Measurements from ENCODE around the gene SGMS1.

SGMS1 gene

GRCh38 chr10:50281210-50281966 is 342.4 kb downstream of the SGMS1 start:
- Histone ChIP-seq H3K4me1 (ENCODE audit: control insufficient read depth in 2 of 2, insufficient read depth in 1 of 2, low read depth in 1 of 2, low read length in 2 of 2) (peaks cover 0 to 8% of the 10 kb centered on the region in 2 donors), H3K79me1 (ENCODE audit: low read depth, low read length) (no peaks in the 10 kb centered on the region), H3K9ac (ENCODE audit: low read depth, low read length, poor library complexity) (no peak overlapping the region), H4K8ac (ENCODE audit: low read depth, low read length) (no peak overlapping the region), H3K18ac (ENCODE audit: low read length) (no peak overlapping the region), H3K27ac (replicated peaks; ENCODE audit: low read length) (no peak overlapping the region), H3K27me3 (ENCODE audit: control insufficient read depth in 3 of 3, insufficient read depth in 3 of 3, low read depth in 1 of 3, low read length in 3 of 3) (peaks cover 0 to 10% (median 0%) of the 10 kb centered on the region in 3 experiments), H3K4ac (ENCODE audit: low read length) (no peak overlapping the region), H2AK5ac (ENCODE audit: low read depth, low read length) (no peak overlapping the region), H4K91ac (ENCODE audit: low read depth, low read length, poor library complexity) (no peak overlapping the region), H2AFZ (ENCODE audit: low read length) (no peak overlapping the region), H2BK15ac (ENCODE audit: low read length) (no peak overlapping the region), H2BK120ac (ENCODE audit: low read depth, low read length) (no peak overlapping the region), H3K9me3 (replicated peaks in 1 of 2; ENCODE audit: control insufficient read depth in 2 of 2, insufficient read depth in 1 of 2, low read depth in 1 of 2, low read length in 2 of 2) (no peaks in the 10 kb centered on the region), H3K23ac (ENCODE audit: low read depth, low read length, poor library complexity) (no peak overlapping the region), H3K4me2 (ENCODE audit: insufficient read depth, low read length, poor library complexity, severe bottlenecking) (no peak overlapping the region), H2BK5ac (ENCODE audit: low read length) (no peak overlapping the region), H3K4me3 (ENCODE audit: low read length in 2 of 2) (no peak overlapping the region), H3K36me3 (replicated peaks in 1 of 2; ENCODE audit: control insufficient read depth in 2 of 2, insufficient read depth in 2 of 2, low read length in 2 of 2) (no peaks in the 10 kb centered on the region), H3K14ac (ENCODE audit: low read length) (no peak overlapping the region), H2BK12ac (ENCODE audit: low read length) (no peak overlapping the region)
- WGBS, 2 donors (ENCODE audit: extremely low coverage in 2 of 2, insufficient read length in 2 of 2, insufficient replicate concordance in 1 of 2): no CpG with 5 or more reads among the region's 8 CpGs
- DNase-seq (ENCODE audit: low spot score): no peak

- Histone ChIP-seq H3K4me1 (ENCODE audit: control insufficient read depth in 2 of 2, insufficient read depth in 1 of 2, low read depth in 1 of 2, low read length in 2 of 2) (peaks cover 0 to 8% of the 10 kb centered on the region in 2 donors), H3K9me3 (replicated peaks in 1 of 2; ENCODE audit: control insufficient read depth in 2 of 2, insufficient read depth in 1 of 2, low read depth in 1 of 2, low read length in 2 of 2) (no peaks in the 10 kb centered on the region), H3K14ac (ENCODE audit: low read length) (no peak overlapping the region), H2BK5ac (ENCODE audit: low read length) (no peak overlapping the region), H2BK15ac (ENCODE audit: low read length) (no peak overlapping the region), H3K79me1 (ENCODE audit: low read depth, low read length) (no peaks in the 10 kb centered on the region), H2BK120ac (ENCODE audit: low read depth, low read length) (no peak overlapping the region), H3K4me2 (ENCODE audit: insufficient read depth, low read length, poor library complexity, severe bottlenecking) (no peak overlapping the region), H2AFZ (ENCODE audit: low read length) (no peak overlapping the region), H4K91ac (ENCODE audit: low read depth, low read length, poor library complexity) (no peak overlapping the region), H3K36me3 (replicated peaks in 1 of 2; ENCODE audit: control insufficient read depth in 2 of 2, insufficient read depth in 2 of 2, low read length in 2 of 2) (no peaks in the 10 kb centered on the region), H2BK12ac (ENCODE audit: low read length) (no peak overlapping the region), H2AK5ac (ENCODE audit: low read depth, low read length) (no peak overlapping the region), H3K27ac (replicated peaks; ENCODE audit: low read length) (no peak overlapping the region), H3K4ac (ENCODE audit: low read length) (no peak overlapping the region), H3K23ac (ENCODE audit: low read depth, low read length, poor library complexity) (no peak overlapping the region), H3K4me3 (ENCODE audit: low read length in 2 of 2) (no peak overlapping the region), H3K9ac (ENCODE audit: low read depth, low read length, poor library complexity) (no peak overlapping the region), H4K8ac (ENCODE audit: low read depth, low read length) (no peak overlapping the region), H3K27me3 (ENCODE audit: control insufficient read depth in 3 of 3, insufficient read depth in 3 of 3, low read depth in 1 of 3, low read length in 3 of 3) (peaks cover 0 to 10% (median 0%) of the 10 kb centered on the region in 3 experiments), H3K18ac (ENCODE audit: low read length) (no peak overlapping the region)
- peak; percentile 11 for DNase-seq (ENCODE audit: low spot score)
- WGBS, 2 donors (ENCODE audit: extremely low coverage in 2 of 2, insufficient read length in 2 of 2, insufficient replicate concordance in 1 of 2): no CpG with 5 or more reads among the region's 5 CpGs
These were observed 343.5 kb downstream of the SGMS1 start for GRCh38 chr10:50280049-50280841.

DNA sequence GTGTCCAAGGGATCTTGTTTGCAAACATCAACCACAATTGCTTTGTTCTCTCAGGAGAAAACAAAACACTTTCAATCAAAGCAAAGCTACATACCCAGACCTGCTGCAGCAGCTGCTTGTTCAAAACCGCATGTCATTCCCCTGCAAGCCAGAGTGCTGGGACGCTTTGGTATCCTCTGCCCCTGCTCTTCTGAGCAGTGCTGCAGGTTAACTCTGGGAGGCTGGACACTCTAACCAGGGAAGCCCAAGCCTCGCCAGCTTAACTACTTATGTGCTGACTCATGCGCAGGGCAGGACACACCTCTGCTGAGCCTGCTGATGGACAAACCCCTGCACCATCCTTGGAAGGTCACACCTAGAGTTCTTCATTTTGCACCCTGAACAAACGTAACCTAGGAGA is 344.3 kb downstream of the SGMS1 start:
- Histone ChIP-seq H3K4me2 (ENCODE audit: insufficient read depth, low read length, poor library complexity, severe bottlenecking) (no peak overlapping the region), H3K36me3 (replicated peaks in 1 of 2; ENCODE audit: control insufficient read depth in 2 of 2, insufficient read depth in 2 of 2, low read length in 2 of 2) (no peaks in the 10 kb centered on the region), H2AK5ac (ENCODE audit: low read depth, low read length) (no peak overlapping the region), H2BK5ac (ENCODE audit: low read length) (no peak overlapping the region), H3K27me3 (ENCODE audit: control insufficient read depth in 3 of 3, insufficient read depth in 3 of 3, low read depth in 1 of 3, low read length in 3 of 3) (peaks cover 0 to 10% (median 0%) of the 10 kb centered on the region in 3 experiments), H2BK15ac (ENCODE audit: low read length) (no peak overlapping the region), H4K8ac (ENCODE audit: low read depth, low read length) (no peak overlapping the region), H3K4ac (ENCODE audit: low read length) (no peak overlapping the region), H3K23ac (ENCODE audit: low read depth, low read length, poor library complexity) (no peak overlapping the region), H2BK120ac (ENCODE audit: low read depth, low read length) (no peak overlapping the region), H3K14ac (ENCODE audit: low read length) (no peak overlapping the region), H4K91ac (ENCODE audit: low read depth, low read length, poor library complexity) (no peak overlapping the region), H3K27ac (replicated peaks; ENCODE audit: low read length) (no peak overlapping the region), H3K4me3 (ENCODE audit: low read length in 2 of 2) (no peak overlapping the region), H2AFZ (ENCODE audit: low read length) (no peak overlapping the region), H3K79me1 (ENCODE audit: low read depth, low read length) (no peaks in the 10 kb centered on the region), H2BK12ac (ENCODE audit: low read length) (no peak overlapping the region), H3K9me3 (replicated peaks in 1 of 2; ENCODE audit: control insufficient read depth in 2 of 2, insufficient read depth in 1 of 2, low read depth in 1 of 2, low read length in 2 of 2) (no peaks in the 10 kb centered on the region), H3K9ac (ENCODE audit: low read depth, low read length, poor library complexity) (no peak overlapping the region), H3K18ac (ENCODE audit: low read length) (no peak overlapping the region), H3K4me1 (ENCODE audit: control insufficient read depth in 2 of 2, insufficient read depth in 1 of 2, low read depth in 1 of 2, low read length in 2 of 2) (peaks cover 0 to 8% of the 10 kb centered on the region in 2 donors)
- no CpG with 5 or more reads among the region's 5 CpGs for WGBS, 2 donors (ENCODE audit: extremely low coverage in 2 of 2, insufficient read length in 2 of 2, insufficient replicate concordance in 1 of 2)
- DNase-seq (ENCODE audit: low spot score): peak; percentile 11

DNA sequence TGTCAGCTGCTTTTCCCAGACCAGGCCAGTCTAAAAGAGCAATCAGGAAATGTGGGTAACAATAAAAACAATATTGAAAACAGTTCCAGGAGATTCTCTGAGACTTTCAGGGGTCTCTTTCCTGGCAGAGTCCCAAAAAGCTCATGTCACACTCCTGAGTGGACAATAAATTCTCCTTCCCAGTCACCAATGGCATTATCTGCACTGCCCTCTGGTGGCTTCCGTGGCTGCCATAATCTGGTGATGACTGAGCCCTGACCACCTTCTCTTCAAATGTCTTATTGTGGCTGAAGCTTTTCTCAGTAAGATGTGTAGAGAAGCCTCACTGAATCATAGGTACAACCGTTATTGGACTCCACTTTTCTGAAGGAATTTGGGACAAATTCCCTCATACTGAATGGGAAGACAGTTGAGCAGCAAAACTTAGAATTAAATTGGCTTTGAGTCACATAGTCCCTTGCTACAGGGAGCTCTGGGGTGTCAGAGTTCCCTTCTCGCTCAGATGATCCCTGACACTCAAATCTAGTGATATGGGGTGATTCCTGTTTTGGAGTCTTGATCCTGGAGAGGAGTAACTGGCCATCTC is 348.0 kb downstream of the SGMS1 start:
- no peak overlapping the region for H3K23ac ChIP-seq (ENCODE audit: low read depth, low read length, poor library complexity)
- peaks cover 0 to 7% (median 0%) of the 10 kb centered on the region in 3 experiments for H3K27me3 ChIP-seq (ENCODE audit: control insufficient read depth in 3 of 3, insufficient read depth in 3 of 3, low read depth in 1 of 3, low read length in 3 of 3)
- H3K27ac ChIP-seq (replicated peaks; ENCODE audit: low read length): no peak overlapping the region
- H2BK5ac ChIP-seq (ENCODE audit: low read length): no peak overlapping the region
- no peaks in the 10 kb centered on the region for H3K36me3 ChIP-seq (replicated peaks in 1 of 2; ENCODE audit: control insufficient read depth in 2 of 2, insufficient read depth in 2 of 2, low read length in 2 of 2)
- no peak overlapping the region for H2BK12ac ChIP-seq (ENCODE audit: low read length)
- no peak overlapping the region for H3K4ac ChIP-seq (ENCODE audit: low read length)
- no peaks in the 10 kb centered on the region for H3K9me3 ChIP-seq (replicated peaks in 1 of 2; ENCODE audit: control insufficient read depth in 2 of 2, insufficient read depth in 1 of 2, low read depth in 1 of 2, low read length in 2 of 2)
- H2AK5ac ChIP-seq (ENCODE audit: low read depth, low read length): no peak overlapping the region
- no peak overlapping the region for H4K8ac ChIP-seq (ENCODE audit: low read depth, low read length)
- no peak overlapping the region for H2AFZ ChIP-seq (ENCODE audit: low read length)
- no peak overlapping the region for H3K14ac ChIP-seq (ENCODE audit: low read length)
- no peak overlapping the region for H4K91ac ChIP-seq (ENCODE audit: low read depth, low read length, poor library complexity)
- DNase-seq (ENCODE audit: low spot score): peak; percentile 14
- no peak overlapping the region for H3K4me2 ChIP-seq (ENCODE audit: insufficient read depth, low read length, poor library complexity, severe bottlenecking)
- H2BK120ac ChIP-seq (ENCODE audit: low read depth, low read length): no peak overlapping the region
- H3K79me1 ChIP-seq (ENCODE audit: low read depth, low read length): no peaks in the 10 kb centered on the region
- no peak overlapping the region for H3K9ac ChIP-seq (ENCODE audit: low read depth, low read length, poor library complexity)
- no peak overlapping the region for H3K4me3 ChIP-seq (ENCODE audit: low read length in 2 of 2)
- no peak overlapping the region for H2BK15ac ChIP-seq (ENCODE audit: low read length)
- H3K4me1 ChIP-seq (ENCODE audit: control insufficient read depth in 2 of 2, insufficient read depth in 1 of 2, low read depth in 1 of 2, low read length in 2 of 2): peaks cover 0 to 7% of the 10 kb centered on the region in 2 donors
- H3K18ac ChIP-seq (ENCODE audit: low read length): no peak overlapping the region
- no CpG with 5 or more reads among the region's 3 CpGs for WGBS, 2 donors (ENCODE audit: extremely low coverage in 2 of 2, insufficient read length in 2 of 2, insufficient replicate concordance in 1 of 2)
